H1 (cell line): Measurements from ENCODE around the gene ADSS1. TPM values are rescaled to one million over a fixed set of nuclear protein-coding genes. Genes with fewer than 3 reads are reported as not detected.

ENCODE experiments used
- CTCF ChIA-PET: fragments of 300-600 bp; sonication (Branson Sonifier 250); formaldehyde crosslinking; loops from one replicate; lab custom pipeline; 2021; ENCODE audit not compliant: partially characterized antibody; lab: Charles Lee
- POLR2A ChIA-PET: fragments of 300-600 bp; sonication (Branson Sonifier 250); formaldehyde crosslinking; loops from one replicate; lab custom pipeline; 2021; ENCODE audit warnings: inconsistent platforms; ENCODE audit not compliant: partially characterized antibody; lab: Charles Lee
- DNase-seq, 2 experiments: peaks; one replicate each; pipeline versions ENCODE4 v3.0.0 to v3.0.0-alpha.2; 2010 to 2022; ENCODE audit warnings: low spot score in 2 of 2, low read depth in 1 of 2, mixed read lengths in 1 of 2
- FAIRE-seq: peaks from 2 replicates; lab custom pipeline; 2011; peaks lifted over from hg19 to GRCh38; lab: Jason Lieb, UNC
- H2AFZ ChIP-seq: 2 replicates; pipeline ENCODE4 v1.8.1; 2012; ENCODE audit warnings: low read length, inconsistent platforms
- H2AK5ac ChIP-seq: 2 replicates; pipeline ENCODE4 v1.6.1; 2013; ENCODE audit warnings: low read depth, low read length
- H2BK120ac ChIP-seq: replicated peaks from 2 replicates; pipeline ENCODE3; 2013; ENCODE audit warnings: low read depth, low read length, inconsistent platforms
- H2BK12ac ChIP-seq: 2 replicates; pipeline ENCODE4 v1.6.1; 2013; ENCODE audit warnings: low read depth, low read length
- H2BK15ac ChIP-seq: 2 replicates; pipeline ENCODE4 v1.6.1; 2013; ENCODE audit warnings: low read length
- H2BK20ac ChIP-seq: 2 replicates; pipeline ENCODE4 v1.6.1; 2013; ENCODE audit warnings: low read length
- H2BK5ac ChIP-seq: 2 replicates; pipeline ENCODE4 v1.6.1; 2013; ENCODE audit warnings: low read depth, low read length
- H3K14ac ChIP-seq: 2 replicates; pipeline ENCODE4 v1.6.1; 2013; ENCODE audit warnings: inconsistent platforms; ENCODE audit not compliant: insufficient read length
- H3K18ac ChIP-seq: 2 replicates; pipeline ENCODE4 v1.6.1; 2013; ENCODE audit warnings: low read length; ENCODE audit errors: extremely low read depth
- H3K23ac ChIP-seq: 2 replicates; pipeline ENCODE4 v1.6.1; 2013; ENCODE audit warnings: inconsistent platforms; ENCODE audit not compliant: insufficient read length
- H3K23me2 ChIP-seq: 2 replicates; pipeline ENCODE4 v1.6.1; 2013; ENCODE audit warnings: low read depth, low read length
- H3K27ac ChIP-seq: 2 replicates; pipeline ENCODE4 v1.6.1; 2011; ENCODE audit warnings: low read depth, low read length, inconsistent platforms
- H3K27me3 ChIP-seq, 4 experiments: replicated peaks in 1 of 4; 1 replicate in 1 of 4; 2 replicates in 3 of 4; pipeline versions ENCODE4 v1.6.1 to v1.8.1; 2011 to 2013; ENCODE audit warnings: low read length in 3 of 4, mild to moderate bottlenecking in 3 of 4, inconsistent platforms in 2 of 4, mixed read lengths in 2 of 4, moderate library complexity in 1 of 4; ENCODE audit not compliant: control insufficient read depth in 3 of 4, insufficient read depth in 3 of 4; ENCODE audit errors: extremely low read depth in 1 of 4
- H3K36me3 ChIP-seq, 4 experiments: 2 replicates each; pipeline versions ENCODE4 v1.6.1 to v1.8.1; 2011 to 2013; ENCODE audit warnings: mild to moderate bottlenecking in 4 of 4, low read length in 3 of 4, moderate library complexity in 2 of 4, control low read depth in 1 of 4, inconsistent platforms in 1 of 4; ENCODE audit not compliant: insufficient read depth in 4 of 4, control insufficient read depth in 2 of 4
- H3K4ac ChIP-seq: replicated peaks from 2 replicates; pipeline ENCODE3; 2013; ENCODE audit warnings: low read length, low read depth, mixed read lengths, inconsistent platforms; ENCODE audit not compliant: insufficient read length
- H3K4me1 ChIP-seq, 4 experiments: replicated peaks in 1 of 4; 1 replicate in 1 of 4; 2 replicates in 3 of 4; pipeline versions ENCODE4 v1.6.1 to v1.8.1; 2011 to 2013; ENCODE audit warnings: low read length in 3 of 4, inconsistent platforms in 2 of 4, mixed read lengths in 1 of 4; ENCODE audit not compliant: insufficient read depth in 4 of 4, control insufficient read depth in 3 of 4
- H3K4me2 ChIP-seq, 2 experiments: 2 replicates each; pipeline versions ENCODE4 v1.6.1 to v1.8.1; 2011 to 2013; ENCODE audit warnings: low read depth in 2 of 2, low read length in 2 of 2, control low read depth in 1 of 2, inconsistent platforms in 1 of 2, mild to moderate bottlenecking in 1 of 2; ENCODE audit not compliant: insufficient read depth in 1 of 2
- H3K4me3 ChIP-seq, 4 experiments: fragments of 200-600, 300-600 bp in 1 of 4; sonication (generic), shearing (Covaris generic), sonication (Bioruptor Twin) in 1 of 4; 2 replicates each; pipeline versions ENCODE4 v1.5.1 to v1.8.1; 2011 to 2016; ENCODE audit warnings: low read length in 4 of 4, low read depth in 3 of 4, control low read depth in 2 of 4, inconsistent platforms in 2 of 4, mild to moderate bottlenecking in 2 of 4, mixed read lengths in 1 of 4, moderate library complexity in 1 of 4; ENCODE audit not compliant: insufficient read depth in 2 of 4; ENCODE audit errors: extremely low read depth in 1 of 4
- H3K56ac ChIP-seq: replicated peaks from 2 replicates; pipeline ENCODE3; 2013; ENCODE audit warnings: low read depth, mild to moderate bottlenecking, mixed read lengths, low read length, inconsistent platforms; ENCODE audit not compliant: insufficient read length
- H3K79me1 ChIP-seq: 2 replicates; pipeline ENCODE4 v1.6.1; 2013; ENCODE audit warnings: low read depth, low read length, control low read depth
- H3K79me2 ChIP-seq, 2 experiments: 2 replicates each; pipeline versions ENCODE4 v1.6.1 to v1.8.1; 2012 to 2013; ENCODE audit warnings: low read length in 2 of 2, mild to moderate bottlenecking in 2 of 2, inconsistent platforms in 1 of 2; ENCODE audit not compliant: insufficient read depth in 2 of 2, control insufficient read depth in 1 of 2
- H3K9ac ChIP-seq, 4 experiments: replicated peaks in 1 of 4; 1 replicate in 1 of 4; 2 replicates in 3 of 4; pipeline versions ENCODE4 v1.6.1 to v1.8.1; 2011 to 2013; ENCODE audit warnings: low read depth in 3 of 4, low read length in 3 of 4, control low read depth in 2 of 4, mild to moderate bottlenecking in 2 of 4, moderate library complexity in 2 of 4, inconsistent platforms in 1 of 4; ENCODE audit errors: extremely low read depth in 1 of 4
- H3K9me3 ChIP-seq, 2 experiments: 2 replicates each; pipeline versions ENCODE4 v1.6.1 to v1.8.1; 2012 to 2013; ENCODE audit warnings: mild to moderate bottlenecking in 2 of 2, moderate library complexity in 2 of 2, control low read depth in 1 of 2, inconsistent platforms in 1 of 2, low read depth in 1 of 2, low read length in 1 of 2, mixed read lengths in 1 of 2; ENCODE audit not compliant: insufficient read depth in 2 of 2
- H4K20me1 ChIP-seq, 2 experiments: replicated peaks in 1 of 2; 2 replicates each; pipeline versions ENCODE3 to v1.8.1; 2011 to 2013; ENCODE audit warnings: inconsistent platforms in 2 of 2, low read length in 2 of 2, mild to moderate bottlenecking in 1 of 2; ENCODE audit not compliant: insufficient read depth in 2 of 2, control insufficient read depth in 1 of 2
- H4K5ac ChIP-seq: 2 replicates; pipeline ENCODE4 v1.6.1; 2013; ENCODE audit warnings: low read length, low read depth, mixed read lengths, inconsistent platforms; ENCODE audit not compliant: insufficient read length
- H4K8ac ChIP-seq: 2 replicates; pipeline ENCODE4 v1.8.0; 2013; ENCODE audit warnings: mild to moderate bottlenecking, moderate library complexity, low read length, inconsistent platforms; ENCODE audit not compliant: insufficient read depth; ENCODE audit errors: extremely low read depth
- H4K91ac ChIP-seq: replicated peaks from 2 replicates; pipeline ENCODE3; 2013; ENCODE audit warnings: low read length, mixed read lengths, inconsistent platforms; ENCODE audit not compliant: insufficient read length
- BRCA1 ChIP-seq: IDR thresholded peaks from 2 replicates; pipeline ENCODE4 v1.6.1; 2012; ENCODE audit warnings: low read depth, low read length, improper control_type of control experiment
- CBX8 ChIP-seq: fragments of 300-800, 300-1000 bp; sonication (generic); IDR thresholded peaks from 2 replicates; pipeline ENCODE4 v1.7.1; 2016; ENCODE audit warnings: low read depth, low read length, borderline replicate concordance
- CEBPB ChIP-seq: IDR thresholded peaks from 2 replicates; pipeline ENCODE4 v1.6.1; 2012; ENCODE audit warnings: low read depth, low read length
- CHD1 ChIP-seq: IDR thresholded peaks from 2 replicates; pipeline ENCODE4 v1.6.1; 2012; ENCODE audit warnings: low read depth, low read length, improper control_type of control experiment
- CHD2 ChIP-seq: IDR thresholded peaks from 2 replicates; pipeline ENCODE4 v1.6.1; 2012; ENCODE audit warnings: low read length, improper control_type of control experiment
- CTBP2 ChIP-seq: IDR thresholded peaks from 2 replicates; pipeline ENCODE4 v1.7.0; 2011; ENCODE audit warnings: borderline replicate concordance, mild to moderate bottlenecking, moderate library complexity, mixed read lengths, low read length; ENCODE audit not compliant: insufficient read depth, insufficient read length
- KDM4A ChIP-seq: IDR thresholded peaks from one replicate; pipeline ENCODE4 v1.7.1; 2012; ENCODE audit warnings: low read depth, mild to moderate bottlenecking, moderate library complexity, low read length, inconsistent platforms; ENCODE audit not compliant: severe bottlenecking
- SIX5 ChIP-seq: IDR thresholded peaks from 2 replicates; pipeline ENCODE4 v1.6.1; 2011; ENCODE audit warnings: mild to moderate bottlenecking, low read depth, low read length
- SRF ChIP-seq: IDR thresholded peaks from 2 replicates; pipeline ENCODE4 v1.6.1; 2011; ENCODE audit warnings: mild to moderate bottlenecking, low read depth, low read length, moderate library complexity
- TBP ChIP-seq: IDR thresholded peaks from 2 replicates; pipeline ENCODE4 v1.6.1; 2011; ENCODE audit warnings: low read depth, low read length, improper control_type of control experiment
- TCF12 ChIP-seq: IDR thresholded peaks from 2 replicates; pipeline ENCODE4 v1.6.1; 2011; ENCODE audit warnings: low read depth, mild to moderate bottlenecking, low read length
- USF2 ChIP-seq: IDR thresholded peaks from 2 replicates; pipeline ENCODE4 v1.6.1; 2011; ENCODE audit warnings: low read length, improper control_type of control experiment
- WGBS, 2 experiments: shearing (Covaris generic) in 1 of 2; methylation state at CpG; one replicate each; pipeline versions ENCODE4 v1.1.6 to v1.1.7; 2013 to 2015; ENCODE audit warnings: low lambda C conversion rate in 2 of 2, mixed read lengths in 2 of 2, inconsistent platforms in 1 of 2, low coverage in 1 of 2, missing lambda C conversion rate in 1 of 2; ENCODE audit not compliant: insufficient replicate concordance in 2 of 2, insufficient coverage in 1 of 2, insufficient read length in 1 of 2; ENCODE audit errors: extremely low coverage in 1 of 2, missing lambda C conversion rate in 1 of 2; 5-methylcytosine and 5-hydroxymethylcytosine counted together
- polyA plus RNA-seq, 7 experiments: library from polyadenylated mRNA; depleted of rRNA in 3 of 7; stranded (reverse) in 5 of 7; unstranded in 2 of 7; fragments of >200 nt in 5 of 7; fragments of 200-250 nt in 2 of 7; gene quantifications; 1 replicate in 5 of 7; 2 replicates in 1 of 7; 4 replicates in 1 of 7; pipeline versions ENCODE4 v1.2.1 to v1.2.3, GENCODE V29; 2011 to 2013; ENCODE audit warnings: missing spikeins in 2 of 7, mixed read lengths in 2 of 7
- total RNA-seq: library from RNA; stranded (reverse); fragmentation: NEBNext Ultra II Directional; extraction: Animal tissue kit (Norgen Biotek cat#: 25700); gene quantifications from 2 replicates; pipeline ENCODE4 v1.2.1, GENCODE V29; 2021

ADSS1 gene
- total and polyA plus RNA-seq, 2 of the 8 experiments (the other 6 are each of a cell fraction or from before 2014, with no cell fraction given): 7.1 to 7.9 TPM

- no peak overlapping the region for H2AFZ ChIP-seq
- no peaks in the 10 kb centered on the region; the same call in 1 of the 2 replicates for H3K79me1 ChIP-seq
- H3K4ac ChIP-seq: no peak overlapping the region
- H3K9me3 ChIP-seq: peaks cover 6 to 17% of the 10 kb centered on the region in 2 experiments
- H2AK5ac ChIP-seq: no peak overlapping the region
- H4K8ac ChIP-seq: peak overlapping the region; percentile 35
- H3K4me1 ChIP-seq: peaks cover 0 to 20% (median 17%) of the 10 kb centered on the region in 4 experiments; a peak in 5 of 7 replicates
- H2BK20ac ChIP-seq: no peak overlapping the region
- no peak overlapping the region for H3K14ac ChIP-seq
- H2BK12ac ChIP-seq: no peak overlapping the region
- no peak overlapping the region for H3K4me3 ChIP-seq
- CTCF ChIA-PET: interaction anchor here (0.9 to 2.1 kb wide), 7 partner anchors 8 to 40 kb away, joined by 3 to 7 read pairs (median 5); no protein-coding TSS in a partner anchor
- H2BK15ac ChIP-seq: no peak overlapping the region
- no peak for FAIRE-seq
- no peak overlapping the region for H3K18ac ChIP-seq
- no peaks in the 10 kb centered on the region; the same call in 1 of the 2 replicates for H3K23me2 ChIP-seq
- H3K56ac ChIP-seq: no peak overlapping the region
- DNase-seq: no peak
- H3K79me2 ChIP-seq: no peaks in the 10 kb centered on the region
- H3K9ac ChIP-seq: no peak overlapping the region
- 89% methylated on average over 19 of the region's 21 CpGs; no CpG with 5 or more reads in 1 of the 2 experiments for WGBS, 2 experiments
- no peak overlapping the region for H3K4me2 ChIP-seq
- no peak overlapping the region for H2BK120ac ChIP-seq
- peaks cover 0 to 30% of the 10 kb centered on the region in 2 experiments for H4K20me1 ChIP-seq
- no peak overlapping the region for H4K5ac ChIP-seq
- POLR2A ChIA-PET: interaction anchor here (1.1 to 1.6 kb wide), 5 partner anchors 7 to 55 kb away, joined by 3 to 5 read pairs (median 3); no protein-coding TSS in a partner anchor
- no peak overlapping the region for H3K23ac ChIP-seq
- peaks cover 4 to 36% (median 14%) of the 10 kb centered on the region in 4 experiments; a peak in 6 of 8 replicates for H3K36me3 ChIP-seq
- H3K27me3 ChIP-seq: no peaks in the 10 kb centered on the region
- H2BK5ac ChIP-seq: 0 out of 2 replicates have a peak overlapping the region, but pooled peaks have one; percentile 44
- no peak overlapping the region for H3K27ac ChIP-seq
- H4K91ac ChIP-seq: no peak overlapping the region
- TF ChIP-seq CBX8 (no peak), TCF12 (no peak), CHD1 (no peak), CTBP2 (no peak), KDM4A (no peak), BRCA1 (no peak), CHD2 (no peak), CEBPB (no peak), TBP (no peak), SRF (no peak), SIX5 (no peak), USF2 (no peak)
Observed at GRCh38 chr14:104705340-104706047, 18.5 kb upstream of the ADSS1 start.
